ENCODE data around the gene NCKAP5. TPM values are rescaled to one million over a fixed set of nuclear protein-coding genes. Genes with fewer than 3 reads are reported as not detected.

Gene NCKAP5
- polyA plus RNA-seq, 2 of the 4 experiments (the other 2 are of a cell fraction), result 3.0 to 4.1 TPM

GRCh38 chr2:133158442-133158841 lies 409.8 kb downstream of the NCKAP5 start:
- ChIA-PET CTCF (no interaction called here), POLR2A (no interaction called here)
- Histone ChIP-seq H3K4me1 (no peaks in the 10 kb centered on the region), H3K9me3 (no peaks in the 10 kb centered on the region), H3K4me2 (no peak overlapping the region), H3K4me3 (no peak overlapping the region), H3K27ac (no peak overlapping the region)
- DNase-seq (ENCODE audit: low read depth in 1 of 2, low spot score in 1 of 2) (no peak), ATAC-seq (no peak), FAIRE-seq (no peak)
- TF ChIP-seq FOSB (CRISPR knock-in tag; IDR thresholded peaks at IDR 0.05) (no peak), RCOR1 (IDR thresholded peaks at IDR 0.05; ENCODE audit: low read depth, low read length) (no peak), MYC (IDR thresholded peaks at IDR 0.05; ENCODE audit: borderline replicate concordance, low read length) (no peak), FOSL2 (IDR thresholded peaks at IDR 0.05) (no peak), FOSL2 (CRISPR knock-in tag; IDR thresholded peaks at IDR 0.05) (no peak), EP300 (IDR thresholded peaks at IDR 0.05) (no peak), TFCP2L1 (CRISPR knock-in tag; IDR thresholded peaks at IDR 0.05) (no peak), CHD4 (IDR thresholded peaks at IDR 0.05; ENCODE audit: borderline replicate concordance) (no peak), KDM1A (IDR thresholded peaks at IDR 0.05; ENCODE audit: low read depth) (no peak), REST (IDR thresholded peaks at IDR 0.05) (no peak), CTCF (IDR thresholded peaks at IDR 0.05) (no peak), USF2 (IDR thresholded peaks at IDR 0.05) (no peak), TP53 (CRISPR knock-in tag; IDR thresholded peaks at IDR 0.05) (no peak), JUNB (IDR thresholded peaks at IDR 0.05) (no peak), PHF8 (IDR thresholded peaks at IDR 0.05; ENCODE audit: borderline replicate concordance, low read depth) (no peak), BCL3 (IDR thresholded peaks at IDR 0.05) (no peak), JUN (IDR thresholded peaks at IDR 0.05) (no peak), ZNF302 (CRISPR knock-in tag; IDR thresholded peaks at IDR 0.05) (no peak), CBX8 (IDR thresholded peaks at IDR 0.05) (no peak), NFE2L2 (conservative IDR thresholded peaks at IDR 0.05; ENCODE audit: low read length) (no peak), POLR2AphosphoS2 (conservative IDR thresholded peaks at IDR 0.05; ENCODE audit: low read length) (no peak)

GRCh38 chr2:133158024-133158423 lies 410.2 kb downstream of the NCKAP5 start:
- WGBS (ENCODE audit: missing lambda C conversion rate), result 50% methylated on average over 1 of the region's 1 CpG
- ATAC-seq (no peak), DNase-seq (ENCODE audit: low read depth in 1 of 2, low spot score in 1 of 2) (no peak), FAIRE-seq (no peak)
- H3K4me2 ChIP-seq, result no peak overlapping the region
- H3K9me3 ChIP-seq, result no peaks in the 10 kb centered on the region
- H3K4me3 ChIP-seq, result no peak overlapping the region
- POLR2A ChIA-PET, result no interaction called here
- CTCF ChIA-PET, result no interaction called here
- H3K27ac ChIP-seq, result no peak overlapping the region
- TF ChIP-seq RAD21 (conservative IDR thresholded peaks at IDR 0.05 in 1 of 2, IDR thresholded peaks at IDR 0.05 in 1 of 2) (no peak), ZNF302 (CRISPR knock-in tag; IDR thresholded peaks at IDR 0.05) (no peak), RCOR1 (IDR thresholded peaks at IDR 0.05; ENCODE audit: low read depth, low read length) (no peak), RFX5 (IDR thresholded peaks at IDR 0.05) (no peak), POLR2AphosphoS2 (conservative IDR thresholded peaks at IDR 0.05; ENCODE audit: low read length) (no peak), BCL3 (IDR thresholded peaks at IDR 0.05) (no peak)
- H3K4me1 ChIP-seq, result no peaks in the 10 kb centered on the region

Measured in A549 (cell line).